OCI-LY3 (cell line): ENCODE results near the gene RHOBTB3.

Experiments used
- CTCF ChIP-seq: fragments of 200-600, 300-600 bp; sonication (generic); IDR thresholded peaks from 2 replicates; pipeline ENCODE4 v1.5.1; 2014; ENCODE audit warnings: antibody characterized with exemption, low read length, low read depth
- EZH2phosphoT487 ChIP-seq: fragments of 200-600 bp; shearing (Covaris generic); IDR thresholded peaks from 2 replicates; pipeline ENCODE4 v1.6.1; 2018; ENCODE audit warnings: antibody characterized with exemption, mixed run types, low read depth

- TF ChIP-seq CTCF (no peak), EZH2phosphoT487 (no peak)
Observed at GRCh38 chr5:95689680-95690079, 41.5 kb upstream of the RHOBTB3 start.
